Measurements from ENCODE around the gene TMEM109.

The TMEM109 gene

GRCh38 chr11:60910711-60911380 is 3.1 kb upstream of the TMEM109 start:
- Histone ChIP-seq H3K4me1 (peaks cover 7% of the 10 kb centered on the region), H3K4me3 (no peak overlapping the region), H3K36me3 (replicated peaks) (peaks cover 6% of the 10 kb centered on the region; the same call in 1 of the 2 replicates), H3K9me3 (no peaks in the 10 kb centered on the region), H3K27me3 (ENCODE audit: low read depth) (peaks cover 14% of the 10 kb centered on the region)
- in situ Hi-C loops (cut with MboI; ENCODE audit: low sequenced_read_pairs), result loop anchor here (25.0 kb wide), 1 partner anchor 799 kb away; no protein-coding TSS in a partner anchor
- DNase-seq (ENCODE audit: low spot score in 2 of 2), result no peak

- Histone ChIP-seq H3K4me3 (no peak overlapping the region), H3K4me1 (peaks cover 13% of the 10 kb centered on the region)
- in situ Hi-C loops (cut with MboI; ENCODE audit: low sequenced_read_pairs), result loop anchor here (25.0 kb wide), 1 partner anchor 800 kb away; no protein-coding TSS in a partner anchor
Measured at GRCh38 chr11:60912223-60912850, 1.6 kb upstream of the TMEM109 start.

GRCh38 chr11:60912851-60913528 is 968 bp upstream of the TMEM109 start:
- DNase-seq (ENCODE audit: low spot score in 2 of 2), result no peak
- Histone ChIP-seq H3K4me3 (no peak overlapping the region), H3K9me3 (no peaks in the 10 kb centered on the region), H3K27me3 (ENCODE audit: low read depth) (peaks cover 14% of the 10 kb centered on the region), H3K36me3 (replicated peaks) (peaks cover 6% of the 10 kb centered on the region), H3K4me1 (peaks cover 15% of the 10 kb centered on the region)
- in situ Hi-C loops (cut with MboI; ENCODE audit: low sequenced_read_pairs), result loop anchor here (25.0 kb wide), 1 partner anchor 801 kb away; no protein-coding TSS in a partner anchor

More at GRCh38 chr11:60912223-60912850, 1.6 kb upstream of the TMEM109 start:
- DNase-seq (ENCODE audit: low spot score in 2 of 2), result no peak
- Histone ChIP-seq H3K36me3 (replicated peaks) (peaks cover 6% of the 10 kb centered on the region), H3K9me3 (no peaks in the 10 kb centered on the region), H3K27me3 (ENCODE audit: low read depth) (peaks cover 14% of the 10 kb centered on the region)

- peak overlapping the region; percentile 63 for H3K4me3 ChIP-seq
- peaks cover 16% of the 10 kb centered on the region for H3K36me3 ChIP-seq (replicated peaks)
- peaks cover 3% of the 10 kb centered on the region for H3K27me3 ChIP-seq (ENCODE audit: low read depth)
- peaks cover 17% of the 10 kb centered on the region for H3K4me1 ChIP-seq
- H3K9me3 ChIP-seq, result no peaks in the 10 kb centered on the region
- DNase-seq (ENCODE audit: low spot score in 2 of 2), result peak in 1 of 2 experiments; percentile 50
- in situ Hi-C loops (cut with MboI; ENCODE audit: low sequenced_read_pairs), result loop anchor here (25.0 kb wide), 1 partner anchor 802 kb away; no protein-coding TSS in a partner anchor
Measured at GRCh38 chr11:60914633-60915247, 782 bp downstream of the TMEM109 start.

GRCh38 chr11:60915248-60915914 is 1.4 kb downstream of the TMEM109 start:
- DNase-seq (ENCODE audit: low spot score in 2 of 2), result peak; percentile 91 to 96
- in situ Hi-C loops (cut with MboI; ENCODE audit: low sequenced_read_pairs), result loop anchor here (25.0 kb wide), 1 partner anchor 803 kb away; no protein-coding TSS in a partner anchor
- Histone ChIP-seq H3K36me3 (replicated peaks) (peaks cover 23% of the 10 kb centered on the region), H3K4me1 (peaks cover 17% of the 10 kb centered on the region), H3K9me3 (no peaks in the 10 kb centered on the region), H3K27me3 (ENCODE audit: low read depth) (peaks cover 3% of the 10 kb centered on the region), H3K4me3 (peak overlapping the region; percentile 63)

- H3K4me1 ChIP-seq, result peaks cover 17% of the 10 kb centered on the region
- H3K9me3 ChIP-seq, result no peaks in the 10 kb centered on the region
- peaks cover 36% of the 10 kb centered on the region for H3K36me3 ChIP-seq (replicated peaks)
- in situ Hi-C loops (cut with MboI; ENCODE audit: low sequenced_read_pairs), result loop anchor here (25.0 kb wide), 1 partner anchor 804 kb away; no protein-coding TSS in a partner anchor
- no peak for DNase-seq (ENCODE audit: low spot score in 2 of 2)
- no peak overlapping the region for H3K4me3 ChIP-seq
- H3K27me3 ChIP-seq (ENCODE audit: low read depth), result no peaks in the 10 kb centered on the region
Measured at GRCh38 chr11:60916669-60917206, 2.8 kb downstream of the TMEM109 start.

- DNase-seq (ENCODE audit: low spot score in 2 of 2), result no peak
- in situ Hi-C loops (cut with MboI; ENCODE audit: low sequenced_read_pairs), result loop anchor here (25.0 kb wide), 1 partner anchor 805 kb away; no protein-coding TSS in a partner anchor
- H3K4me3 ChIP-seq, result no peak overlapping the region
- H3K9me3 ChIP-seq, result no peaks in the 10 kb centered on the region
- H3K4me1 ChIP-seq, result peaks cover 17% of the 10 kb centered on the region
- H3K27me3 ChIP-seq (ENCODE audit: low read depth), result no peaks in the 10 kb centered on the region
- H3K36me3 ChIP-seq (replicated peaks), result peaks cover 42% of the 10 kb centered on the region
Measured at GRCh38 chr11:60917267-60917666, 3.3 kb downstream of the TMEM109 start.

GRCh38 chr11:60918251-60918938 is 4.4 kb downstream of the TMEM109 start:
- in situ Hi-C loops (cut with MboI; ENCODE audit: low sequenced_read_pairs), result loop anchor here (25.0 kb wide), 1 partner anchor 806 kb away; no protein-coding TSS in a partner anchor
- Histone ChIP-seq H3K27me3 (ENCODE audit: low read depth) (no peaks in the 10 kb centered on the region), H3K4me3 (no peak overlapping the region), H3K9me3 (no peaks in the 10 kb centered on the region), H3K36me3 (replicated peaks) (peaks cover 43% of the 10 kb centered on the region), H3K4me1 (peaks cover 16% of the 10 kb centered on the region)
- DNase-seq (ENCODE audit: low spot score in 2 of 2), result no peak

GRCh38 chr11:60918939-60919265 is 4.9 kb downstream of the TMEM109 start:
- Histone ChIP-seq H3K4me1 (peaks cover 15% of the 10 kb centered on the region), H3K4me3 (no peak overlapping the region), H3K9me3 (no peaks in the 10 kb centered on the region), H3K36me3 (replicated peaks) (peaks cover 43% of the 10 kb centered on the region), H3K27me3 (ENCODE audit: low read depth) (no peaks in the 10 kb centered on the region)
- in situ Hi-C loops (cut with MboI; ENCODE audit: low sequenced_read_pairs), result loop anchor here (25.0 kb wide), 1 partner anchor 807 kb away; no protein-coding TSS in a partner anchor
- DNase-seq (ENCODE audit: low spot score in 2 of 2), result no peak

GRCh38 chr11:60919320-60919719 is 5.4 kb downstream of the TMEM109 start:
- Histone ChIP-seq H3K36me3 (replicated peaks) (peaks cover 43% of the 10 kb centered on the region), H3K4me1 (peaks cover 18% of the 10 kb centered on the region), H3K9me3 (no peaks in the 10 kb centered on the region), H3K4me3 (no peak overlapping the region), H3K27me3 (ENCODE audit: low read depth) (no peaks in the 10 kb centered on the region)
- in situ Hi-C loops (cut with MboI; ENCODE audit: low sequenced_read_pairs), result loop anchor here (25.0 kb wide), 1 partner anchor 807 kb away; no protein-coding TSS in a partner anchor
- DNase-seq (ENCODE audit: low spot score in 2 of 2), result no peak

- peaks cover 18% of the 10 kb centered on the region for H3K4me1 ChIP-seq
- in situ Hi-C loops (cut with MboI; ENCODE audit: low sequenced_read_pairs), result loop anchor here (25.0 kb wide), 1 partner anchor 808 kb away; no protein-coding TSS in a partner anchor
- H3K36me3 ChIP-seq (replicated peaks), result peaks cover 43% of the 10 kb centered on the region
Measured at GRCh38 chr11:60919956-60920355, 6.0 kb downstream of the TMEM109 start.

GRCh38 chr11:60921259-60921658 is 7.3 kb downstream of the TMEM109 start:
- H3K9me3 ChIP-seq, result no peaks in the 10 kb centered on the region
- H3K27me3 ChIP-seq (ENCODE audit: low read depth), result no peaks in the 10 kb centered on the region
- H3K36me3 ChIP-seq (replicated peaks), result peaks cover 37% of the 10 kb centered on the region
- H3K4me1 ChIP-seq, result peaks cover 14% of the 10 kb centered on the region
- no peak for DNase-seq (ENCODE audit: low spot score in 2 of 2)
- H3K4me3 ChIP-seq, result no peak overlapping the region
- in situ Hi-C loops (cut with MboI; ENCODE audit: low sequenced_read_pairs), result loop anchor here (25.0 kb wide), 1 partner anchor 809 kb away; no protein-coding TSS in a partner anchor

More at GRCh38 chr11:60919956-60920355, 6.0 kb downstream of the TMEM109 start:
- no peaks in the 10 kb centered on the region for H3K9me3 ChIP-seq
- no peak overlapping the region for H3K4me3 ChIP-seq
- no peak for DNase-seq (ENCODE audit: low spot score in 2 of 2)
- no peaks in the 10 kb centered on the region for H3K27me3 ChIP-seq (ENCODE audit: low read depth)

Measured in HAP-1 (cell line).